ENCODE measurements around the gene MORN1.

DNA sequence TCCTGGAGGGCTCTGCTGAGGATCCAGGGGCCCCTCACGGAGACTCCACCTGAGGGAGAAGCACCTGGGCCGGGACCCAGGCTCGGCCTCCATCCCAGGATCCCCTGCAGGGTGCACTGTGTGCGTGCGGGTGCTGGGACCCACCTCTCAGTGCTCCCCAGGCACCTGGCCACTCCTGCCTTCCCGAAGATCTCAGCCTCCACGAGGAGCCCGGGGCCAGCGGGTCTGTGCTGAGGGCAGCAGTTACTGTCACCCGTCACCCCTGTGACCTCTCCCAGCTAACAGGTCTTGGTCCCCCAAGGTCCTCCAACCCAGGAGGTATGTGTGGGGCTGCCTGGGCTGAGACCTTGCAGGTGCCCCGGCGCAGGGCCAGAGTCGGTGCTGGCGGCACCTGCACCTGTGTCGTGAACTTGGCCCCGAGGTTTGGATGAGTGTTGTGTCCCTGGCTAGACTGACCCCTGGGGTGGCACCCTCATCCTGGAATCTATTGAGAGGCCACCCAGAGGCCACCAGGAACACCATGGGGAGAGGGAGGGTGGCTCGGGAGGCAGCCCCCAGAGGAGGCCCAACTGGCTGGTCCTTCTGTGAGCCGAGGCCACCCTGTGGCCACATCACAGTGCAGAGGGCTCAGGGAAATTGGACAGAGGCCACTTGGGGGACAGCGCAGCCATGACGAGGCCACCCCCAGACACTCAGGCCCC lies 17.7 kb downstream of the MORN1 start:
- TF ChIP-seq POLR2AphosphoS5 (IDR thresholded peaks at IDR 0.05; ENCODE audit: borderline replicate concordance, low read depth, low read length) (no peak), EZH2 (IDR thresholded peaks at IDR 0.05) (no peak), FOXP2 (optimal IDR thresholded peaks at IDR 0.05; ENCODE audit: control extremely low read depth, extremely low read length, insufficient read depth) (no peak)

Data from SK-N-MC (cell line).